ENCODE measurements around the gene HOXC6.

The HOXC6 gene

DNA sequence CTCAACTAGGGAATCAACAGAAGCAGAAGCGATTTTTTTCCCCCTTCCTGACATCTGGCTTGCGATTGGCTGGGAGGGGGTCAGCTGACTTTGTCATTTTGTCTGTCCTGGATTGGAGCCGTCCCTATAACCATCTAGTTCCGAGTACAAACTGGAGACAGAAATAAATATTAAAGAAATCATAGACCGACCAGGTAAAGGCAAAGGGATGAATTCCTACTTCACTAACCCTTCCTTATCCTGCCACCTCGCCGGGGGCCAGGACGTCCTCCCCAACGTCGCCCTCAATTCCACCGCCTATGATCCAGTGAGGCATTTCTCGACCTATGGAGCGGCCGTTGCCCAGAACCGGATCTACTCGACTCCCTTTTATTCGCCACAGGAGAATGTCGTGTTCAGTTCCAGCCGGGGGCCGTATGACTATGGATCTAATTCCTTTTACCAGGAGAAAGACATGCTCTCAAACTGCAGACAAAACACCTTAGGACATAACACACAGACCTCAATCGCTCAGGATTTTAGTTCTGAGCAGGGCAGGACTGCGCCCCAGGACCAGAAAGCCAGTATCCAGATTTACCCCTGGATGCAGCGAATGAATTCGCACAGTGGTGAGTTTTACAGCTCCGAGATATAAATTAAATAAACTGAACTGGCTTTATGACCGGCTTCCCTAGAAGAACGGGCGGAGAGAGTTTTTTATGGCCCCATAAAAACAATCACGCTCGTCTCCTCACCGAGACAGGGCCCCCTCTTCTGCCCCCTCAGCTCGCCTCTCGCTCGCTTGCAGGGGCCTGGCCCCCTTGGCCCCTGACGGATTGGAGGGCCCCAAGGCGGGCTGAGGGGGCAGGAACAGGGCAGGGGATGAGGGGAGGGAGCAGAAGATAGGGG is at the start of gene HOXC6:
Gene HOXC6, plus strand, starts transcription at position 127 of the 888 bp plus-strand sequence. Its CDS starts 82 bp downstream, at position 209.
- Histone ChIP-seq H3K36me3 (ENCODE audit: control insufficient read depth, insufficient read depth, low read length, severe bottlenecking) (peaks cover 10% of the 10 kb centered on the region), H3K9ac (ENCODE audit: low read length) (peak within 1 kb of the TSS; percentile 99), H3K27me3 (replicated peaks; ENCODE audit: control insufficient read depth, insufficient read depth, low read length) (no peaks in the 10 kb centered on the region), H3K4me3 (ENCODE audit: low read length) (peak within 1 kb of the TSS; percentile 83), H3K4me1 (ENCODE audit: control insufficient read depth, insufficient read depth, low read length) (peaks cover 61% of the 10 kb centered on the region), H3K9me3 (ENCODE audit: control insufficient read depth, low read length) (no peaks in the 10 kb centered on the region)
- DNase-seq (ENCODE audit: low read depth), result no peak

- Histone ChIP-seq H3K27me3 (replicated peaks; ENCODE audit: control insufficient read depth, insufficient read depth, low read length) (peaks cover 8% of the 10 kb centered on the region), H3K36me3 (ENCODE audit: control insufficient read depth, insufficient read depth, low read length, severe bottlenecking) (no peaks in the 10 kb centered on the region), H3K9me3 (ENCODE audit: control insufficient read depth, low read length) (no peaks in the 10 kb centered on the region), H3K4me1 (ENCODE audit: control insufficient read depth, insufficient read depth, low read length) (peaks cover 3% of the 10 kb centered on the region), H3K4me3 (ENCODE audit: low read length) (no peak overlapping the region), H3K9ac (ENCODE audit: low read length) (no peak overlapping the region)
- DNase-seq (ENCODE audit: low read depth), result no peak
These were observed 49.5 kb upstream of the HOXC6 start for GRCh38 chr12:53978477-53979356.

GRCh38 chr12:53980104-53980801 is 48.0 kb upstream of the HOXC6 start:
- H3K9ac ChIP-seq (ENCODE audit: low read length), result peak overlapping the region; percentile 74
- H3K9me3 ChIP-seq (ENCODE audit: control insufficient read depth, low read length), result no peaks in the 10 kb centered on the region
- DNase-seq (ENCODE audit: low read depth), result no peak
- H3K4me1 ChIP-seq (ENCODE audit: control insufficient read depth, insufficient read depth, low read length), result peaks cover 3% of the 10 kb centered on the region
- H3K4me3 ChIP-seq (ENCODE audit: low read length), result peak overlapping the region; percentile 37
- peaks cover 8% of the 10 kb centered on the region for H3K27me3 ChIP-seq (replicated peaks; ENCODE audit: control insufficient read depth, insufficient read depth, low read length)
- no peaks in the 10 kb centered on the region for H3K36me3 ChIP-seq (ENCODE audit: control insufficient read depth, insufficient read depth, low read length, severe bottlenecking)

DNA sequence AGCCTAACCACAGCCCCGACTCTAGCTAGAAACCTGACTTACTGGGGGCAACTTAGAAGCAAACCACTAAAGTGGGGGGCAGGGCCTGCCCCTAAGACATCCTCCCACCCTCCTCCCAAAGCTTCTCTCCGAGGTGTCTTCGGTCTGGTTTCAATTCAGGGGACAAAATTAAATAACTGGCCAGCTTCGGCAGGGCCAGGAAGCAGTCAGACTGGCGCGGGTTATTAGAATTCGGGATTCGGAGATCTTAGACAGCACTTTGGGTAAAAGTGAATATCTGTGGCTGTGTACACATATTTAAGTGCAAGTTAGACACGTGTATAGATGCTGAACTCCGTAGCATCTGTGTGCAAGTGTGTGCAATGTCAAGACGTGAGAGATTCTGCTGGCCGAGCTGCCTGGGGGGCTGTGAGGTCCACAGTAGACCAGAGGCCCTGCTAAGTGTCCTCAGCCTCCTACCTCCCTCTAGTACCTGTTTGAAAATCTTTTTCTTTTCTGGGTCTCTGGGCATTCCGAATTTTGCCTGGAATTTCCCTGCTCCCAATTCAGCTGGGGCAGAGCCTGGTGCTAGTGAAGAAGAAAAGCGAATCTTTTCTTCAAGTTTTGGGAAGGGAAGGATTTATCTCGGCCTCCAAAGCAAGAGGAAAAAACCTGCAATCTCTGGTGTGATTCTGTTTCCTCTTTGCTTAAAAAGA is 47.3 kb upstream of the HOXC6 start:
- peaks cover 8% of the 10 kb centered on the region for H3K27me3 ChIP-seq (replicated peaks; ENCODE audit: control insufficient read depth, insufficient read depth, low read length)
- no peaks in the 10 kb centered on the region for H3K4me1 ChIP-seq (ENCODE audit: control insufficient read depth, insufficient read depth, low read length)
- no peak for DNase-seq (ENCODE audit: low read depth)
- peak overlapping the region; percentile 74 for H3K9ac ChIP-seq (ENCODE audit: low read length)
- no peaks in the 10 kb centered on the region for H3K36me3 ChIP-seq (ENCODE audit: control insufficient read depth, insufficient read depth, low read length, severe bottlenecking)
- H3K9me3 ChIP-seq (ENCODE audit: control insufficient read depth, low read length), result no peaks in the 10 kb centered on the region
- H3K4me3 ChIP-seq (ENCODE audit: low read length), result peak overlapping the region; percentile 37

- Histone ChIP-seq H3K9ac (ENCODE audit: low read length) (peak overlapping the region; percentile 74), H3K4me3 (ENCODE audit: low read length) (peak overlapping the region; percentile 52), H3K36me3 (ENCODE audit: control insufficient read depth, insufficient read depth, low read length, severe bottlenecking) (no peaks in the 10 kb centered on the region)
These were observed 46.3 kb upstream of the HOXC6 start for GRCh38 chr12:53981634-53982565.

DNA sequence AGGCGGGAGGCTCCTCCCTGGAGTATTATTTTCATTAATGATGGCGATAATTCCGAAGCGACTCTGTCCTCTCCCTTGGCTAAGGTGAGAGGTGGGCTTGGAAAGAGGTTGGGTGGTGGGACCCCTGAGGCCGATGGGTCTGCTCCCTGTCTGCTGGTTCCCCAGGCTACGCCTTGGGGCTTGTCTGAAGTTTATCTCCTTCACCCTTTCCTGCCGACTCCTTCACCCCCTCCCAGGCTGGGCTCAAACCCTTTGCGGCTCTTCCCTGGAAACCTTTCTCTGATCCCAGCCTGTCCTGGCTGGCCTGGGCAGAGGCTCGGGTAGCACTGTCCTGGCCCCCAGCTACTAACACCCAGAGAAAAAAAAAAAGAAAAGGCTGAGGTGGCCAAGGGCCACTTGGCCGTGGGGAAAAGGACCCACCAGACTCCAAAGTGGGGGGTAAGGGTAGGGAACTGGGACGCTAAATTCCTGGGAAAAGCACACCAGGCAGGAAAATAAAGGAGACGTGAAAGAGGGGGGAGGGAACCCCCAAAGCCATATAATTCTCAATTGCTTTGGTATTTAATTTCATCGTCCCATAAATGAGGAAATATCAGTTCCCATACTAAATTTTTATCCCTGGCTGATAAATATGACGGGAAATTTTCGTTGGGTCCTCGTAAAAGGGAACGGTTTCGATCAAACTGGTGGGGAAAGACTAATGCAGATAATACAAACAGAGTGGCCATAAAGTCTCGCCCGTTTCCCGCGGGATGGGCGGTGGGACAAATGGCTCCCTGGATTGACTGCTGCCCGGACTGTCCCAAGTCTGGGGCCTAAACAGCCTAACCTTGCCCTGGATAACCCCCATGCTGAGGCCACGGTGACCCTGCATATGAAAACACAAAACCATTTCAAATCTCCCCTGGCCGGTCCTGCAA is 45.3 kb upstream of the HOXC6 start:
- H3K9me3 ChIP-seq (ENCODE audit: control insufficient read depth, low read length), result no peaks in the 10 kb centered on the region

More at GRCh38 chr12:53981634-53982565, 46.3 kb upstream of the HOXC6 start:
- H3K9me3 ChIP-seq (ENCODE audit: control insufficient read depth, low read length), result no peaks in the 10 kb centered on the region
- H3K27me3 ChIP-seq (replicated peaks; ENCODE audit: control insufficient read depth, insufficient read depth, low read length), result peaks cover 7% of the 10 kb centered on the region
- DNase-seq (ENCODE audit: low read depth), result no peak
- peaks cover under 1% of the 10 kb centered on the region for H3K4me1 ChIP-seq (ENCODE audit: control insufficient read depth, insufficient read depth, low read length)

GRCh38 chr12:53983568-53983949 is 44.7 kb upstream of the HOXC6 start:
- peak overlapping the region; percentile 74 for H3K9ac ChIP-seq (ENCODE audit: low read length)
- no peaks in the 10 kb centered on the region for H3K9me3 ChIP-seq (ENCODE audit: control insufficient read depth, low read length)
- H3K4me1 ChIP-seq (ENCODE audit: control insufficient read depth, insufficient read depth, low read length), result peaks cover 17% of the 10 kb centered on the region
- DNase-seq (ENCODE audit: low read depth), result no peak
- no peaks in the 10 kb centered on the region for H3K27me3 ChIP-seq (replicated peaks; ENCODE audit: control insufficient read depth, insufficient read depth, low read length)
- H3K36me3 ChIP-seq (ENCODE audit: control insufficient read depth, insufficient read depth, low read length, severe bottlenecking), result no peaks in the 10 kb centered on the region
- peak overlapping the region; percentile 21 for H3K4me3 ChIP-seq (ENCODE audit: low read length)

More for the DNA sequence above, 45.3 kb upstream of the HOXC6 start:
- peak overlapping the region; percentile 74 for H3K9ac ChIP-seq (ENCODE audit: low read length)
- peak overlapping the region; percentile 52 for H3K4me3 ChIP-seq (ENCODE audit: low read length)
- no peaks in the 10 kb centered on the region for H3K36me3 ChIP-seq (ENCODE audit: control insufficient read depth, insufficient read depth, low read length, severe bottlenecking)
- DNase-seq (ENCODE audit: low read depth), result no peak
- H3K27me3 ChIP-seq (replicated peaks; ENCODE audit: control insufficient read depth, insufficient read depth, low read length), result no peaks in the 10 kb centered on the region
- H3K4me1 ChIP-seq (ENCODE audit: control insufficient read depth, insufficient read depth, low read length), result peaks cover 11% of the 10 kb centered on the region

GRCh38 chr12:53983950-53984572 is 44.2 kb upstream of the HOXC6 start:
- H3K4me1 ChIP-seq (ENCODE audit: control insufficient read depth, insufficient read depth, low read length), result peaks cover 22% of the 10 kb centered on the region
- H3K4me3 ChIP-seq (ENCODE audit: low read length), result peak overlapping the region; percentile 21
- peak overlapping the region; percentile 74 for H3K9ac ChIP-seq (ENCODE audit: low read length)
- H3K9me3 ChIP-seq (ENCODE audit: control insufficient read depth, low read length), result no peaks in the 10 kb centered on the region
- H3K27me3 ChIP-seq (replicated peaks; ENCODE audit: control insufficient read depth, insufficient read depth, low read length), result no peaks in the 10 kb centered on the region
- no peak for DNase-seq (ENCODE audit: low read depth)
- H3K36me3 ChIP-seq (ENCODE audit: control insufficient read depth, insufficient read depth, low read length, severe bottlenecking), result no peaks in the 10 kb centered on the region
